ENCODE data around the gene FAM83F.

FAM83F gene

GRCh38 chr22:40039482-40040115 is 44.8 kb downstream of the FAM83F start:
- no peak for DNase-seq

- DNase-seq: peak; percentile 20
Measured at GRCh38 chr22:40040927-40041326, 46.2 kb downstream of the FAM83F start.

DNA sequence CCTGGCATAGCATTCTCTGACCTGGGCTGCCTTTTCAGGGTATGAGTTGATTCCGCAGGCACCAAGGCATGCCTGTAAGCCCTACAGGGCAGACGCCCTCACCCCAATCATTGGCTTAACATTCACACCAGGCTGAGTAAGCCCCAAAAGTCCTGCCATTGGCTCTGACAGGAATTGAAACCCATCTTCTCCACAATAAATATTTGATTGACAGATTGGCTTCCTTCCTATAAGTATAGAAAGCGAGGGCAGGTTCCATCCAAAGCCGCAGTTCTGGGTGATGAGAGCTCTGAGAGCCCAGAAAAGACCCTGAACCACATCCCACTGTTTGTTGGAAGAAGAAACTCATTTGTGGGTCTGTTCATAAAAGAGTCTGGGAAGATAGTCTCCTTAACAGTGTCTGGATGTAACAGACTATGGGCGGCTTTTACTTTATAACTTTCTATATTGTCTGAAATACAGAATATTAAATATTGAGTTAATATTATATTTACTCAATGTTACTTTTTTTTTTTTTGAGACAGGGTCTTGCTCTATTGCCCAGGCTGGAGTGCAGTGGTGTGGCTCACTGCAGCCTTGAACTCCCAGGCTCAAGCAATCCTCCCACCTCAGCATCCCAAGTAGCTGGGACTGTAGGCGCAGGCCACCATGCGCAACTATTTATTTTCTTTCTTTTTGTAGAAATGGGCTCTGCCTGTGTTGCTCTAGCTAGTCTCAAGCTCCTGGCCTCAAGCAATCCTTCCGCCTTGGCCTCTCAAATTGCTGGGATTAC is 46.8 kb downstream of the FAM83F start:
- DNase-seq: no peak

DNA sequence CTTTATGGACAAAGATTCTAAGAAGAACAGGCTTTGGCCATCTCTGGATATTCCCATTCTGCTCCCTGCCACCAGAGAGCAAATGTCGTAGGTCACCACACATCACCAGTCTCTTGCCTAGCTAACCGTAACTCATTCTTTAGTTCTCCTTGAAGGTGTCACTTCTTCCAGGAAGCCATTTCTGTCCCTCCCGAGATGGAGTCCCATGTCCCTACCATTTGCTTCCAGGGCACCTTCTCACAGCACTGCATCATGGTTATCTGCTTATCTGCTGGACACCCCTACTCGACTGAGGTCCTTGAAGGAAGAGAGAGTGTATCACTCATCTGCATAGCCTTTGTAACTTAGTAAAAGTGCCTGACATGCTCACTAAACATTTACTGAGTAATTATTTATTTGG is 47.6 kb downstream of the FAM83F start:
- DNase-seq: no peak

GRCh38 chr22:40043081-40043480 is 48.3 kb downstream of the FAM83F start:
- DNase-seq: peak; percentile 61

DNA sequence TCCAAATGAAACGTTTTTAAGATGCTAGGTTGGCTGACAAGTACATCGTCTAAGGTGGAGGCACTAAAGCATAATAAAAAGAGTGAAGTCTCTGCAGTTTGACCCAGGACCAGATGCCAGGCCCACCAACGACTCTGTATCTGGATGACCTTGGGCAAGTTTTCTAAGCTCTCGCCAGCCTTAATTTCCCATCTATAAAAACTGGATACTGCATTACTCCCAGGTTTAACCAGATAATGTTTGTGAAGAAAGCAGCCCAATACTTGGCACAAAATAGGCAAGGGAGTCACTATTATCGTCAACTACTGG is 49.0 kb downstream of the FAM83F start:
- DNase-seq: no peak

GRCh38 chr22:40044102-40044869 is 49.5 kb downstream of the FAM83F start:
- peak; percentile 97 for DNase-seq

GRCh38 chr22:40044870-40045834 is 50.4 kb downstream of the FAM83F start:
- DNase-seq: no peak

DNA sequence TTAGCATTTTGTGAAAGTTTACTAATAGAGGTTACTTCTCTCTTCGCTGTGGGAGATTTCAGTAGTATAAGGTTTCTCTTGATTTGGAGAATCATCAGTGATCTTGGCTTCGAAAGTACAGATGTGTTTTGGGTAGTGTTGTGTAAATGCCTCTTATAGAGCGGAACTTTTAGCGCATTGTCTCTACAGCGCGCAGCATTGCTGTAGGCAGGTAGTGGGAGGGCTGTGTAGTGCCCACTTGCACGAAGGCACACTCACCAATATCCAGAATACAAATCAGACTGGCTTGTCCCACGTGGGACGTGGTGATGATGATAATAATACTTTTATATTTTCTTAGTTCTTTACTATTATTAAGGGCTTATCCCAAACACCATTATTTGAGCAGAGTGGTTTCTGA is 51.4 kb downstream of the FAM83F start:
- no peak for DNase-seq

- DNase-seq: no peak
Measured at GRCh38 chr22:40050258-40050657, 55.5 kb downstream of the FAM83F start.

- DNase-seq: no peak
Measured at GRCh38 chr22:40051322-40051721, 56.6 kb downstream of the FAM83F start.

- DNase-seq: no peak
Measured at GRCh38 chr22:40053460-40053859, 58.7 kb downstream of the FAM83F start.

- no peak for DNase-seq
Measured at GRCh38 chr22:40054486-40054885, 59.7 kb downstream of the FAM83F start.

DNA sequence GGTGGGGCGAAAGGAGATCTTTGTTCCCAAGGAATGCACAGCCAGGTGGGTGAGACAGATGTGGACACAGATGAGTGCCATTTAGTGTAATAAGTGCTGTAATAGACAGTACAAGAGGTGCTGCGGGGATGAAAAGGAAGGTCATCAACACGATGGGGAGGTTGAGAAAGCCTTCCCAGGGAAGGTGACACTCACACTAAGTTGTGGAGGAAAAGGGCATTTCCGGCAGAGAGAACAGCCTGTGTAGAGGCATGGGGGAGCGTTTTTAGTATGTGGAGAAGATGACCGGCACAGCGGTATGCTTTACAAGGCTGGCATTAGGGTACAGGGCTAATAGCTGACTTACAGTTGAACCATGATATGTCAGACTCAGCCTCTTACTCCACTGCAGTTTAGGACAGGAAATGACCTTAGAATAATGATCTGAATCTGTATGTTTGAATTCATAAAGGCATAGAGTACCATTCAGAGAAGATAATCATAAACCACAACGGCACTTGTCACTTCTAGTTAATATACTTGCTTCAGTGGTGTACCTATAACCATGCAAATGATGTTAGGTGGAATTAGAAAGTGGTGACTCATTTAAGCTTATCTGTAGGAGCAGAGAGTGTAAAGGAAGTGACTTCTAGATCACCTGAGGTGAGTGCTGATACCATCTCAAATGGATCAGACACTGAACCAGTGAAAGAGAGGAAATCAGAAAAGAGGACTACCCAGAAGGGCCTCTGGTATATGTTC is 60.6 kb downstream of the FAM83F start:
- no peak for DNase-seq

DNA sequence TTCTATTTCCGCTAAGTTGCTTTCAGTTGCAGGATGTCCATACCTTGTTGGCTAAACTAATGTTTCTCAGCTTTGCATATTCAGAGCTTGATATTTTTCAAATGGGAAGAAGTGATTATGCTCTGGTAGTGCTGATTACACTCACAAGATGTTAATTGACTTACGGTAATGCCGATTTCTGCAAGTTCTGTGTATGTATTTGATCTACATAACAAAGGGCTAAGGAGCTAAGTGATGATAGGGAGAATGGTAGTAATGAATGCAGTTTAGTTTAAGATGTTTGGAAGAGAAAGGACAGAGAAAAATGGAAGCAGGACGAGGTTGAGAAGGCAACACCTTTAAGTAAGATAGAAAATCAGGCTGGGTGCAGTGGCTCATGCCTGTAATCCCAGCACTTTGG is 61.4 kb downstream of the FAM83F start:
- DNase-seq: no peak

DNA sequence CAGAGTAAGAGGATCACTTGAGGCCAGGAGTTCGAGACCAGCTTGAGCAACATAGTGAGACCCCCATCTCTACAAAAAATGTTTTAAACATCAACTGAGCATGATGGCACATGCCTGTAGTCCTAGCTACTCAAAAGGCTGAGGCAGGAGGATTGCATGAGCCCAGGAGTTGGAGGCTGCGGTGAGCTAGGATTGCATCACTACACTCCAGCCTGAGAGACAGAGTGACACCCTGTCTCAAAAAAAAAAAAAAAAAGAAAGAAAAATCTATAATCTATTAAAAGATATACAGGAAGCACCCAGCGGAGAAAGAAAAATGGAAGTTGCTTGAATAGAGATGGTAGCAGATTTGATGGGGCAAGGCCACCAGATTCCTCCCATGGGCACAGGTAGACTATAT is 61.8 kb downstream of the FAM83F start:
- no peak for DNase-seq

- no peak for DNase-seq
Measured at GRCh38 chr22:40057652-40058051, 62.9 kb downstream of the FAM83F start.

GRCh38 chr22:40058265-40058664 is 63.5 kb downstream of the FAM83F start:
- no peak for DNase-seq

DNA sequence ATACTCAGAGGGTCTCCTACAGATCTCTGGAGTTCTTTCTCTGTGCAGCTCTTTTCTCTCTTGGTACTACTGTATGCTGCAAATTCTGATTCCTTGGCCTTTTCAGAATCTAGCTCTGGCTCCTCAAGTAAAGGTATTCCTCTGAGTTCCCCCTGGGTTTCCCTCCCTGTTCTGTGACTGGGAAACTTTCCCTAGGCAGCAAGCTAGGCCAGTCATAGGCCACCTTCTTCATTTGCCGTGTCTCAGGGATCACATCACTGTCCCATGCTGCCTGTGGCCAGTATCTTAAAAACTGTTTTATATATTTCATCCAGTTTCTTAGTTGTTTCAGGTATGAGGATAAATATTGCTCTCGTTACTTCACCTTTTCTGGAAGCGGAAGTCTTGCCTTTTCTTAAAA is 71.2 kb downstream of the FAM83F start:
- no peak for DNase-seq

- DNase-seq: no peak
Measured at GRCh38 chr22:40067639-40068038, 72.9 kb downstream of the FAM83F start.

- DNase-seq: no peak
Measured at GRCh38 chr22:40070701-40071100, 75.9 kb downstream of the FAM83F start.

- DNase-seq: no peak
Measured at GRCh38 chr22:40071720-40072119, 77.0 kb downstream of the FAM83F start.

Measured in NCI-H2029 (cell line).